Dermis blood vessel endothelial cell (primary cell): ENCODE results near the gene COX6B2. TPM values are rescaled to one million over a fixed set of nuclear protein-coding genes. Genes with fewer than 3 reads are reported as not detected.
"Not testable (repeated sequence)": the region's sequence is repeated elsewhere in the genome, so short reads cannot be mapped to it uniquely, and the experiment has no call there.

Experiments
- DNase-seq: peaks from one replicate; pipeline ENCODE4 v3.0.0; 2010
- total RNA-seq: library from RNA; depleted of rRNA; stranded (reverse); fragments of >200 nt; gene quantifications from 2 replicates; pipeline ENCODE4 v1.2.3, GENCODE V29; 2014

COX6B2 gene
- total RNA-seq, result not detected in 2 replicates

- no peak for DNase-seq
Observed at GRCh38 chr19:55354698-55355212, at the start of gene COX6B2. Gene COX6B2, minus strand, starts transcription at chr19:55354719. Its CDS starts 198 bp downstream, at chr19:55354521.

- no peak for DNase-seq
Observed at GRCh38 chr19:55402509-55402908, 48.0 kb upstream of the COX6B2 start.

- DNase-seq, result not testable (repeated sequence)
Observed at GRCh38 chr19:55401390-55401789, 46.9 kb upstream of the COX6B2 start.

GRCh38 chr19:55400281-55401087 is 46.0 kb upstream of the COX6B2 start:
- no peak for DNase-seq

- no peak for DNase-seq
Observed at GRCh38 chr19:55398200-55398925, 43.8 kb upstream of the COX6B2 start.

- no peak for DNase-seq
Observed at GRCh38 chr19:55392820-55393761, 38.6 kb upstream of the COX6B2 start.

- no peak for DNase-seq
Observed at GRCh38 chr19:55391702-55392615, 37.4 kb upstream of the COX6B2 start.

- DNase-seq, result no peak
Observed at GRCh38 chr19:55391191-55391670, 36.7 kb upstream of the COX6B2 start.

GRCh38 chr19:55390461-55390880 is 36.0 kb upstream of the COX6B2 start:
- DNase-seq, result no peak

- no peak for DNase-seq
Observed at GRCh38 chr19:55389386-55390317, 35.1 kb upstream of the COX6B2 start.

GRCh38 chr19:55387736-55388497 is 33.4 kb upstream of the COX6B2 start:
- no peak for DNase-seq

- no peak for DNase-seq
Observed at GRCh38 chr19:55386493-55386971, 32.0 kb upstream of the COX6B2 start.

GRCh38 chr19:55385724-55386492 is 31.4 kb upstream of the COX6B2 start, which contains the start of gene RPL28:
Gene RPL28, plus strand, starts transcription at chr19:55385932. Its CDS starts 426 bp downstream, at chr19:55386358.
- DNase-seq, result peak; percentile 99

GRCh38 chr19:55384920-55385723 is 30.6 kb upstream of the COX6B2 start:
- peak; percentile 95 for DNase-seq

- no peak for DNase-seq
Observed at GRCh38 chr19:55384131-55384919, 29.8 kb upstream of the COX6B2 start, which contains the start of gene TMEM238. Gene TMEM238, minus strand, starts transcription at chr19:55384292. Its CDS starts 33 bp downstream, at chr19:55384259.
